CD4-positive, alpha-beta T cell (primary cell): ENCODE measurements around the gene CDCP2. TPM values are rescaled to one million over a fixed set of nuclear protein-coding genes. Genes with fewer than 3 reads are reported as not detected.

ENCODE experiments used
- ATAC-seq: fragments of 200-7000 bp; cut with Tn5 transposase; one replicate; pipeline ENCODE4 v1.10.0; 2022; ENCODE audit warnings: mild to moderate bottlenecking; ENCODE audit not compliant: poor library complexity
- CTCF ChIA-PET: fragments of 350-600 bp; sonication (Branson Sonifier 250); formaldehyde crosslinking; loops from one replicate; lab custom pipeline; 2021; ENCODE audit warnings: antibody characterized with exemption, inconsistent platforms; lab: Charles Lee
- POLR2A ChIA-PET: fragments of 350-600 bp; sonication (Branson Sonifier 250); formaldehyde crosslinking; loops from one replicate; lab custom pipeline; 2021; ENCODE audit warnings: antibody characterized with exemption, inconsistent platforms; lab: Charles Lee
- DNase-seq, 14 experiments: peaks; one replicate each; pipeline ENCODE4 v3.0.0-alpha.2; 2013 to 2020; ENCODE audit warnings: mixed read lengths in 2 of 14
- H3K27ac ChIP-seq, 2 donors: one replicate each; pipeline versions ENCODE4 v1.5.1 to v1.7.0; 2013; ENCODE audit warnings: low read length in 2 of 2, low read depth in 1 of 2, mild to moderate bottlenecking in 1 of 2
- H3K27me3 ChIP-seq, 2 experiments: 1 replicate in 1 of 2; 2 replicates in 1 of 2; pipeline versions ENCODE4 v1.6.1 to v1.7.0; 2013; ENCODE audit warnings: low read length in 2 of 2, control low read depth in 1 of 2, mild to moderate bottlenecking in 1 of 2, moderate library complexity in 1 of 2; ENCODE audit not compliant: insufficient read depth in 2 of 2, control insufficient read depth in 1 of 2
- H3K36me3 ChIP-seq: one replicate; pipeline ENCODE4 v1.6.1; 2013; ENCODE audit warnings: low read length, control low read depth; ENCODE audit not compliant: insufficient read depth
- H3K4me1 ChIP-seq: one replicate; pipeline ENCODE4 v1.6.1; 2013; ENCODE audit warnings: low read length, control low read depth; ENCODE audit not compliant: insufficient read depth
- H3K4me3 ChIP-seq: one replicate; pipeline ENCODE4 v1.5.1; 2013; ENCODE audit warnings: mild to moderate bottlenecking, low read length, moderate library complexity
- H3K9me3 ChIP-seq, 2 experiments: 1 replicate in 1 of 2; 2 replicates in 1 of 2; pipeline versions ENCODE4 v1.6.1 to v1.7.0; 2013; ENCODE audit warnings: low read length in 2 of 2, mild to moderate bottlenecking in 2 of 2, control low read depth in 1 of 2, moderate library complexity in 1 of 2; ENCODE audit not compliant: control insufficient read depth in 1 of 2, insufficient read depth in 1 of 2
- H3K27ac Mint-ChIP-seq: one replicate; pipeline ENCODE4 v1.8.0; 2020; ENCODE audit warnings: mixed read lengths
- H3K27me3 Mint-ChIP-seq: one replicate; pipeline ENCODE4 v1.8.0; 2021; ENCODE audit warnings: mixed read lengths
- H3K36me3 Mint-ChIP-seq: one replicate; pipeline ENCODE4 v1.8.0; 2021; ENCODE audit warnings: low read depth, mixed read lengths
- H3K4me1 Mint-ChIP-seq: one replicate; pipeline ENCODE4 v1.8.0; 2021; ENCODE audit warnings: low read depth, mixed read lengths
- H3K4me3 Mint-ChIP-seq: one replicate; pipeline ENCODE4 v1.8.0; 2020; ENCODE audit warnings: mild to moderate bottlenecking, mixed read lengths
- H3K9me3 Mint-ChIP-seq: one replicate; pipeline ENCODE4 v1.8.0; 2020; ENCODE audit warnings: mixed read lengths
- CTCF ChIP-seq: fragments of 200-600 bp; IDR thresholded peaks from one replicate; pipeline ENCODE4 v1.8.0; 2022; ENCODE audit warnings: antibody characterized with exemption, mild to moderate bottlenecking
- intact Hi-C, 2 experiments: fragments of 100-400 bp; cut with DNase I in 1 of 2; cut with micrococcal nuclease in 1 of 2; formaldehyde crosslinking; loops; one replicate each; pipeline versions ENCODE4 v1.15.1 to v1.9.0; 2023 to 2025; cut with DNase I, micrococcal nuclease
- total RNA-seq, 174 experiments: library from RNA in 2 of 174; stranded (reverse) in 2 of 174; gene quantifications; one replicate each; pipeline ENCODE4 v1.2.3 and lab custom pipeline; 2021 to 2026

CDCP2 gene
- total RNA-seq, 2 experiments from 2014 or later = not detected

- no peak for TF ChIP-seq CTCF
- Mint-ChIP-seq H3K27ac (no peak overlapping the region), H3K27me3 (peaks cover 3% of the 10 kb centered on the region), H3K4me3 (no peak overlapping the region), H3K36me3 (no peaks in the 10 kb centered on the region), H3K4me1 (no peaks in the 10 kb centered on the region), H3K9me3 (no peaks in the 10 kb centered on the region)
- intact Hi-C loops = no loop called here
- CTCF ChIA-PET = interaction anchor here (1.5 kb wide), 1 partner anchor 364 kb away, joined by 5 read pairs; no protein-coding TSS in a partner anchor
- POLR2A ChIA-PET = no interaction called here
- H3K9me3 ChIP-seq = no peaks in the 10 kb centered on the region
- H3K36me3 ChIP-seq = no peaks in the 10 kb centered on the region
- DNase-seq (no peak), ATAC-seq (no peak)
- no peak overlapping the region for H3K4me3 ChIP-seq
- H3K27ac ChIP-seq = no peak overlapping the region
- peaks cover 9% of the 10 kb centered on the region for H3K4me1 ChIP-seq
- H3K27me3 ChIP-seq = no peaks in the 10 kb centered on the region
Observed at GRCh38 chr1:54125386-54126070, 27.3 kb downstream of the CDCP2 start.

- Mint-ChIP-seq H3K4me3 (no peak overlapping the region), H3K27ac (no peak overlapping the region), H3K4me1 (no peaks in the 10 kb centered on the region), H3K9me3 (no peaks in the 10 kb centered on the region), H3K27me3 (peaks cover 3% of the 10 kb centered on the region), H3K36me3 (no peaks in the 10 kb centered on the region)
- H3K36me3 ChIP-seq = no peaks in the 10 kb centered on the region
- H3K27ac ChIP-seq = no peak overlapping the region
- H3K9me3 ChIP-seq = no peaks in the 10 kb centered on the region
- POLR2A ChIA-PET = no interaction called here
- H3K4me1 ChIP-seq = peaks cover 9% of the 10 kb centered on the region
- no peak for TF ChIP-seq CTCF
- H3K27me3 ChIP-seq = no peaks in the 10 kb centered on the region
- no peak overlapping the region for H3K4me3 ChIP-seq
- intact Hi-C loops = loop anchor here in 1 of 2 experiments (5.0 kb wide), 1 partner anchor 287 kb away; no protein-coding TSS in a partner anchor
- ATAC-seq (no peak), DNase-seq (no peak)
- CTCF ChIA-PET = interaction anchor here (1.5 kb wide), 1 partner anchor 365 kb away, joined by 5 read pairs; no protein-coding TSS in a partner anchor
Observed at GRCh38 chr1:54124906-54125305, 27.9 kb downstream of the CDCP2 start.

- Mint-ChIP-seq H3K27me3 (peaks cover 3% of the 10 kb centered on the region), H3K36me3 (no peaks in the 10 kb centered on the region), H3K4me1 (no peaks in the 10 kb centered on the region), H3K9me3 (no peaks in the 10 kb centered on the region), H3K27ac (no peak overlapping the region), H3K4me3 (no peak overlapping the region)
- Histone ChIP-seq H3K27ac (no peak overlapping the region), H3K36me3 (no peaks in the 10 kb centered on the region), H3K4me3 (no peak overlapping the region), H3K4me1 (peaks cover 9% of the 10 kb centered on the region), H3K27me3 (no peaks in the 10 kb centered on the region), H3K9me3 (no peaks in the 10 kb centered on the region)
- no peak for TF ChIP-seq CTCF
- CTCF ChIA-PET = interaction anchor here (1.5 kb wide), 1 partner anchor 365 kb away, joined by 5 read pairs; no protein-coding TSS in a partner anchor
- POLR2A ChIA-PET = no interaction called here
- intact Hi-C loops = loop anchor here in 1 of 2 experiments (5.0 kb wide), 1 partner anchor 288 kb away; no protein-coding TSS in a partner anchor
- no peak for ATAC-seq
- peak in 2 of 14 experiments; percentile 9 to 29 for DNase-seq
Observed at GRCh38 chr1:54124472-54124871, 28.3 kb downstream of the CDCP2 start.
